HG03565 (cell line): Measurements from ENCODE around the gene AMZ2.
"Not testable (repeated sequence)": the region's sequence is repeated elsewhere in the genome, so short reads cannot be mapped to it uniquely, and the experiment has no call there.

Experiments
- ATAC-seq: cut with Tn5 transposase; IDR thresholded peaks from one replicate; pipeline ENCODE4 v1.9.1; 2021; ENCODE audit warnings: mild to moderate bottlenecking, moderate library complexity; ENCODE audit not compliant: unreplicated experiment

Gene AMZ2

GRCh38 chr17:68248199-68248825 is 469 bp downstream of the AMZ2 start:
- peak; percentile 4 for ATAC-seq

DNA sequence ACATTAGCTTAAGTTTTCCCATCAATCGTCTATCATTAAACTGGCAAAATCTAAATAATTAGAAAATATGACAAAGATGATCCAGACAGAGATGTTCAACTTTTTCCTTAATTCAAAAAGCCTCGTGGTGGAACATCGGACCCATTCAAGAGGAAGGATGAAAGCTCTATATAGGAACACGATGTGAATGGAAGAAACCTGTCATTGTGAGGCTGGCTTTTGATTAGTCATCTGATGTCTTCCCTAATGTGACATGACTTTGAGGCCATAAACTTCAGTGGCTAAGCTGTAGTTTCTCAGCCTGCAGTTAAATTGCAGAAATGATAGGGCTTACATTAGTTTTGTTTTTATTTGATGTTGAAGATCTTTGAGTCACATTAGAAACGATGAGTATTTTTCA is 1.0 kb downstream of the AMZ2 start:
- ATAC-seq, result no peak

DNA sequence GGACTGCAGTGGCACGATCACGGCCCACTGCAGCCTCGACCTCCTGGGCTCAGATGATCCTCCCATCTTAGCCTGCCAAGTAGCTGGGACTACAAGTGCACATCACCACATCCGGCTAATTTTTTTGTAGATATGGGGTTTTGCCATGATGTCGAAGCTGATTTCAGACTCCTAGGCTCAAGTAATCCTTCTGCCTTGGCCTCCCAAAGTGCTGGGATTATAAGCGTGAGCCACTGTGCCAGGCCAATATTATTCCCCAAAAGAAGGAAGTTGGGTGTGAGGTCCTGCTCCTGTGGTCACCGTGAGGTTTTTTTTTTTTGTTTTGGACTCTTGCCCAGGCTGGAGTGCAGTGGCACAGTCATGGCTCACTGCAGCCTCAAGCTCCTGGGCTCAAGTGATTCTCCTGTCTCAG is 1.5 kb downstream of the AMZ2 start:
- ATAC-seq, result no peak

GRCh38 chr17:68253426-68253825 is 5.6 kb downstream of the AMZ2 start:
- ATAC-seq, result not testable (repeated sequence)

DNA sequence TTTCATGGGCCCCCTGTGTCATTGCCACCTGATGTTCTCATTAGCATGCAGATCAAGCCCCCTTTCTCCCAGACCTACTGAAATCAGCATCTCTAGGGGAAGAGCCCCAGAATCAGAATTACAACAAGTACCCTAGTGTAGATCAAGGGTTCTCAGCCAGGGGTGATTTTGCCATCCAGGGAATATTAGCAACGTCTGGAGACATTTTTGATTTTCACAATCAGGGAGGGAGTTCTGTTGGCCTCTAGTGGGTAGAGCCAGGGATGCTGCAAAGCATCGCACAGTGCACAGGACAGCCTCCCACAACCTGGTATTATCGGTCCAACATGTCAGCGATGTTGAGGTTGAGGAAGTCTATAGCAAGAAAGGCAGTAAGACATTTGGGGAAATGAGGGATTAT is 7.3 kb downstream of the AMZ2 start:
- no peak for ATAC-seq

- no peak for ATAC-seq
Measured at GRCh38 chr17:68255731-68256538, 8.1 kb downstream of the AMZ2 start.

GRCh38 chr17:68256701-68257100 is 8.9 kb downstream of the AMZ2 start:
- not testable (repeated sequence) for ATAC-seq

DNA sequence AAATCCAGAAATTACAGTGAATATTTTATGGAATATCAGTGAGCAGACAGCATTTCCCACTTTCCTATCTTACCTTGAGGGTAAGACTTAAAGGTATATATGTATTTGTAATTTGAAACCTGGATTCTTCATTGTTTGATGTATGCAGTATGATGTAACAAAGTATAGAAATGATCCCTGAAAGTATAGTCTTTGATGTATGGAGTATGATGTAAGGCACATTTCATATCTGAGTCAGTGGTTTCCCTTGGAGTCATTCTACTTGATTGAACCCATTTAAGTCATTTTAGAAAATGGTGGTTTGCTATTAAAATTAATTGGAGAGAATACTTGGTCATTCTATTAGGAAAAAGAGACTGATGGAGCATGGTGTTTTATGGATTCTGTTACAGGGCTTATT is 10.1 kb downstream of the AMZ2 start:
- no peak for ATAC-seq

DNA sequence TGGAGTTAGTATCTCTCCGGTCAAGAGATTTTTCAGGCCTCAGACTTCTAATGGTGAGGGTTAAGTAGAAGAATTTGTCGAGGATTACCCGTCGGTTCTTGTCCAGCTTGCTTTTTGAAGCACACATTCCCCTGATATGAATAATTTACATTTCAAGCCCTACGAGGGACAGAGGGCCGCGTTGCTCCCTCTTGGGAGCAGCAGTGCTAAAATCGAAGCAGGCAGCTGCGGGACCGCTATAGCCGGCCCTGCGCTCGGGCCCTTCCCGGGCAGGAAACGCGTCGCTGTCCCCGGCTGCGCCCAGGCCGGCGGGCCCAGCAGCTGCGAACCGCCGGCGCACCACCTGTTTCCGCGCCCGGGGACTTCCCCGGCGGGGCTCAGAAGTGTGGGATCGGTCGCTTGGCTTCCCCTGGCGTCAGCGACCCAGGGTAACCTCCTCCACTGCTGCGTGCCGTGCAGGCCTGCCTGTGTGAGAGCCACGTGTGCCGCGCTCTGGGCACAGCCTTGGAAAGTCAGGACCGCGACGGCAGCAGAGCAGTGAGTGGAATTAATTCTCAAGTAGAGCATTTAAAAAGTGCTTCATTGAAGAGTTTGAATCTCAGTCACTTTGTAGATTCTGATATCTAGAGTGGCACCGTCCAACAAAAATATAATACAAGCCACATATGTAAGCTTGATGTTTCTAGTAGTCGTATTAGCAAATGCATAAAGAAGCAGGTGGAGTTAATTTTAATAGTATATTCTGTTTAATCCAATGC is 11.2 kb downstream of the AMZ2 start:
- peak; percentile 73 for ATAC-seq

- not testable (repeated sequence) for ATAC-seq
Measured at GRCh38 chr17:68259648-68259951, 11.8 kb downstream of the AMZ2 start.

- no peak for ATAC-seq
Measured at GRCh38 chr17:68260051-68260762, 12.4 kb downstream of the AMZ2 start.

DNA sequence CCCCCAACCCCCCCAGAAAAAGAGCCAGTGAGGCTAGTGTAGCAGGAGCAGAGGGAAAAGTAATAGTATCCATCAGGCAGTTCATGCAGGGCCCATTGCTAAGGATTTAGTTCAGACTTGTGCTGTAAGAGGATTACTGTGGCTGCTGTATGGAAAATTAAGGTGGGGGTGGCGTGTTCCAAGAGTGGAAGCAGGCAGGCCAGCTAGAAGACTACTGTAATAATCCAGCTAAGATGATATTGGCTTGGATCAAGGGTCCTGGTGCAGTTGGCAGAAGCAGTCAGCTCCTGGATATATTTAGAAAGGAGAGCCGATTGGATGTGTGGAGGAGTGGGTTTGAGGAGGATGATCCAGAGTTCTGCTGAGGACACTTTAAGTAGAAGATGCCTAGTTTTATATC is 14.6 kb downstream of the AMZ2 start:
- not testable (repeated sequence) for ATAC-seq

- not testable (repeated sequence) for ATAC-seq
Measured at GRCh38 chr17:68263101-68263681, 15.3 kb downstream of the AMZ2 start.

- ATAC-seq, result not testable (repeated sequence)
Measured at GRCh38 chr17:68265833-68266232, 18.0 kb downstream of the AMZ2 start.

DNA sequence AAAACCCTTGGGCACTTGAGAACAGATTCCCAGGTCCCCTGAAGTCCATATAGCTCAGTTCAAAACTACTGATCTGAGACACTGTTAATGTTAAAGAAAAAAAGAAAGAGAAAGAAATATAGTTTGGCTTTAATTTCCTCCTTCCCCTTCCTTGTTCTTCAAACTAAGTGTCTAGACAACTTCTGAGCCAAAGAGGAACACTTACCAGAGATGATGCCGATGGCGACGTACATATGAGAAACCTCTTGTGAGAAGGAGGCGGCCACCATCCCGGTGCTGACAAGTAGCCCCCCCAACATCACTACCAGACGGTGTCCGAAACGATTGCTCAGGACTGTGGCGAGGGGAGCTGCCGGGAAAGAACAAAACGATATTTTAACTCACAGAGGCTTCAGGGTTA is 25.9 kb downstream of the AMZ2 start:
- ATAC-seq, result no peak

DNA sequence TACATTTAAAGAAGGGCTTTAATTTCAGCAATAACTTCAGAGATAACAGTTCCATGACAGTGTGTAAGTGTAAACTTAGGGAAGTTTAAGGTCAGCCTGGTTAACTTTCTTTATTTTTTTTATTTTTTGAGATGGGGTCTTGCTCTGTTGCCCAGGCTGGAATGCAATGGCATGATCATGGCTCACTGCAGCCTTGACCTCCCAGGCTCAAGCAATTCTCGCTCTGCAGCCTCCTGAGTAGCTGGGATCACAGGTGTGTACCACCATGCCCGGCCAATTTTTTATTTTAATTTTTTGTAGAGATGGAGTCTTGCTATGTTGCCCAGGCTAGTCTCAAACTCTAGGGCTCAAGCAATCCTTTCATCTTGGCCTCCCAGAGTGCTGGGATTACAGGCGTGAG is 28.5 kb downstream of the AMZ2 start:
- ATAC-seq, result not testable (repeated sequence)

DNA sequence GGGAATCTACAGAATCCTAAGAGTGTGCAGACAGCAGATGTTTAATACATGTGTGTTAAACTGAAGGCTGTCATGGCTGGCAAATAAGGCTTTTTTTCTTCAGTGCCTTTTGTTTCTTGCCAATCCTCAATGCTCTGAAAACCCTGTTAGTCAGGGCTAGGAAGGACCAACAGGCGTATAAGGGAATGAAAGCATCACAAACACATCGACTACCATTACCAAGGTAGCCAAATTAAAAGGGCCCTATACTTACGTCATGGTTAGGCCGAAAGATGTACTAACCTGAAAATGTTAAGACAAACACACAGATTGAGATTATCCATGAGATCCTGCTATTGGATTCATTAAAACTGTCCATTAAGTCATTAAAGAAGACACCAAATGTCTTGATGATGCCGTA is 30.0 kb downstream of the AMZ2 start:
- no peak for ATAC-seq

- ATAC-seq, result not testable (repeated sequence)
Measured at GRCh38 chr17:68281965-68282364, 34.1 kb downstream of the AMZ2 start.

GRCh38 chr17:68288375-68288774 is 40.5 kb downstream of the AMZ2 start:
- ATAC-seq, result peak; percentile 16

- ATAC-seq, result no peak
Measured at GRCh38 chr17:68288804-68289203, 41.0 kb downstream of the AMZ2 start.

DNA sequence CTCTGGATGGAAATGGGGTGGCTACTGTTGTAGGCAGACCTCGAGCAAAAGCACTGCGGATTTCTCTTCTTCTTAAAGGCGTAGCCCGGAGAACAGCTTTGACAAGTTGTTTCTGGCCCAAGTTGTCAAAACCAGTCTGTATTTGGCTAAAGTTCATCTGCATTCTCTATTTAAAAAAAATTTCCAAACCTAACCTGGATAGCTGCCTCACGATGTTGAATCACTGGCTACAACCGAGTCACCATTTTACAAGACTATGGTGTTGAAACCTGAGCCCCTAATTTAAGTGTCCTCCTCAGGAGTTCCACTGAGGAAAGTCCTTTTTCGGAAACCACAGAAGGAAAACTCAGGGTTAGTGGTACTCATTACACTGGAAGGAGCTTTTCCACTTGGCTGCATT is 41.6 kb downstream of the AMZ2 start:
- ATAC-seq, result no peak
